Activated CD4-positive, CD25-positive, alpha-beta regulatory T cell treated with anti-CD3 and anti-CD28 coated beads, Interleukin-2, amount 50 U/mL, for 72 hours (primary cell): ENCODE data around the gene TRIM29.

Experiments used
- DNase-seq: peaks from one replicate; pipeline ENCODE4 v3.0.0; 2021

The TRIM29 gene

GRCh38 chr11:120135838-120136237 is 2.1 kb downstream of the TRIM29 start:
- no peak for DNase-seq

DNA sequence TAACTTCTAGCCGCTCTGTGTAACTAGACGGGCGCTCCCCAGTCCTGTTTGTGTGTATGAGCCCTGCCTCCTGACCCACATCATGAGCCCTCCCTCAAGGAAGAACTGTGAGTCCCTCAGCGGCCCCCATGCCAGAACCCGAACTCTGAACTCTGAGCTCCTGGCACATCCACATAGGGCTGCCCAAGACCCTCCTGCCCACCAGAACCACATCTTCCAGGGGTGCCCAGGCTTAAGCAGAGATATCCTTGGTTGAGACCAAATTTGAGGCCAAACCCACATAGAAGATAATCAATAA is 3.0 kb downstream of the TRIM29 start:
- DNase-seq, result no peak

- DNase-seq, result peak; percentile 14
These were observed 3.6 kb downstream of the TRIM29 start for GRCh38 chr11:120134106-120134930.

DNA sequence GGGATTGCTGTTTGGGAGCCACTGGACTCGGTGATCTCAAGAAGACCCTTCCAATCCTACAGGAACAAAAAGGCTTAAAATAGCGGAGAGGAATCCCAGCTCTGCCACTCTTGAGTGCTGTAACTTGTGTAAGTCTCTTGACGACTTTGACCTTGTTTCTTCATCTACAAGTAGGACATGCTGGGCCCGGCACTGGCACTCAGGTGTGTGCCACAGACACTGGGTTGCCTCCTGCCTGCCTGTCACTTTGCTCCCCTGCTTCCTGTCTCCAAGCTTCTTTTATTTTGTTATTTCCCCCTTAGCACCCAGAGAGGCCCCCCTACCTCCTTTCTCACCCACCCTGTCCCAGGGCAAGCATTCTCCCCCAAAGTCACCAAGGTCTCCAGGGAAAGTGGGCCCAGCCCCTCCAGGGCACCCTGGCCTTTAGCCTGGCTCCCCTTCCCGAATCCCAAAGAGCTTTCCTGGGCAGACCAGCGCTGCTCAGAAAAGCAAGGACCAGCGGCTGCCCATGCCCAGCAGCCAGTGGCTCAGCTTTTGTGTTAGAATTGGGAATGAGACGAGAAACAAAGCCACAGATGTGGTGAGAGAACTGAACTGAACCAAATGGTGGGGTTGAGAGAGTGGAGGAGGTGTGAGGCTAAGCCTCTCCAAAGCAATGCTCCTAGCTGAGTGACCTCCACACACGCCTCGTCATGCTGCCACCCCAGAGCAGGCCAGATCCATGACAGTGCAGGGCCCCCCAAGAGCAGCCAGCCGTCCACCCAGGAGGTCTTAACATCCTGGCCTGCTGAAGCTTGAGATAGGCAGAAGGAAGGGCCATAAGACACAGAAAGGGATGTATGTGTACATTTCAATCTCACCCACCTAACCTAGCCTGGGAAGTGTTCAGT is 4.5 kb downstream of the TRIM29 start:
- peak; percentile 15 for DNase-seq

GRCh38 chr11:120132645-120133185 is 5.2 kb downstream of the TRIM29 start:
- peak; percentile 5 for DNase-seq

- DNase-seq, result peak; percentile 17
These were observed 5.8 kb downstream of the TRIM29 start for GRCh38 chr11:120131941-120132644.

GRCh38 chr11:120130991-120131760 is 6.7 kb downstream of the TRIM29 start:
- DNase-seq, result peak; percentile 21

DNA sequence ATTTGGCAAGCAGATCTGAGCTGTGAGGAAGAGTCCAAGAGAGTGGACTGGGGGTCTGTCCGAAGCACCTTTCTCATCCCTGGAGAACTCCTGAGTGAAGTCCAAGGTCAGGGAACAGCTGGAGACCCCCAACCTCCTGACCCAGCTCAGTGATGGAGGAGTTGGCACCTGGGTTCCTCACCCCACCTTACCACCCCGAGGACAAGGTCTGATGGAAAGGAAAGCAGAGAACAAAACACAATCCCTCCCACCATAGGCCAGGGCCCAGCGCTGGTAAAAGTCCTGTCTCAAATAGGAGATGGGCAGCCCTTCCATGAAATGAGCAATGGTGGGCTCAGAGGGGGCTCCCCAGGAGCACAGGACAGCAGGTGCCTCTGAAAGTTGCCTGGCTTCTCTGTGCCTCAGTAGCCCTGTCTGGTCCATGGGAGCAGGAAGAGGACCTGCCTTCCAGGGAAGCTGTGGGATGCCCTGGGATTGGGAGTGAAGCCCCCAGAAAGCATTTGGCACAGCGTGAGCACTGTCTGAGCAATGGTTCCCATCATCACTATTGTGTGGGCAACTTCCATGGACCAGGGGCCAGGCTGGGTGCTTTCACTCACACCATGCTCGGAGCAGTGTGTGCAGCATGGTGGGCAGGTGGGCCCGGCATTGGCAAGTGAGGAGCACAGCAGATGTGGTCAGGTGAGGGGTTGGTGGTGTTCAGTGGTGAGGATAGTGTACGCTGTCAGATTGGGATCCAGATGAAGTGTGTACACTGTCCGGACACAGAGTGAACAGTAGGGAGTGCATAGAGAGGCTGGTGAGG is 7.5 kb downstream of the TRIM29 start:
- peak; percentile 17 for DNase-seq

DNA sequence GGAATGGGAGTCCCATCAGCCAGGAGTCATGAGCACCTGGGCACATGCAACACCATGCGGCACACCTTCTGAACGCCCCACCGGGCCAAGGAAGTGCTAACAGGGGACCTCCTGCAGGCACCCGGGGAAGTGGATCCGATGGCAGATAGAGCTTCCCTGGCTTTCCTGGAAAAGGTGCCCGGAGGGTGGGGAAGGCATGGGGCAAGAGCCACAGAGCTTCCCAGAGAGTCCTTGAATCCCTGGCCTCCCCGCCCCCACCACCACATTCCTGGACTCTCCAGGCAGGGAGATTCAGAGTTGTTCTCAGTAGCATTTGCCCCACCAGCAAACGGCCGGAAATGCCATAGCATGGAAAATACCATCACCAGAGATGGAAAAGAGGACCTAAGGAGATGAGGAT is 8.3 kb downstream of the TRIM29 start:
- DNase-seq, result no peak

- no peak for DNase-seq
These were observed 9.4 kb downstream of the TRIM29 start for GRCh38 chr11:120128392-120129119.

GRCh38 chr11:120127236-120127635 is 10.7 kb downstream of the TRIM29 start:
- DNase-seq, result no peak

- no peak for DNase-seq
These were observed 11.3 kb downstream of the TRIM29 start for GRCh38 chr11:120126620-120127019.

GRCh38 chr11:120125509-120125908 is 12.4 kb downstream of the TRIM29 start:
- no peak for DNase-seq

DNA sequence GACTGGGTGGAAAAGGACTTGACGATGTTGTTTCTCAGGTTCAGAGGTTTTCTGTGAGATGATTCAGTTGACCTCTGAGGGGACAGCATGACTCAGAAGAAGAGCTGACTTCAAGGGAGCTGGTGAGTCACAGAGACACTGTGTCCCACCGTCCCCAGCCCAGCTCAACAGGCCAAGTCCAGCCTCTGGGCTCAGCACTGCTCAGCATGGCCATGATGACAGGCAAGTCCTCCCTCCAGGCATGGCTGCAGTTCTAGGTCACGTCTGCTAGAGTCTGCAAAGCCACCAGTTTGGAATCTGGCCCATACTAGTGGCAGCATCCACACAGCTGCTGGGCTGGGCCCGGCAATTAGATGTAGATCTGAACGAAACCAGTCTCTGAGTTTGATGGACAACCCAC is 12.9 kb downstream of the TRIM29 start:
- no peak for DNase-seq

DNA sequence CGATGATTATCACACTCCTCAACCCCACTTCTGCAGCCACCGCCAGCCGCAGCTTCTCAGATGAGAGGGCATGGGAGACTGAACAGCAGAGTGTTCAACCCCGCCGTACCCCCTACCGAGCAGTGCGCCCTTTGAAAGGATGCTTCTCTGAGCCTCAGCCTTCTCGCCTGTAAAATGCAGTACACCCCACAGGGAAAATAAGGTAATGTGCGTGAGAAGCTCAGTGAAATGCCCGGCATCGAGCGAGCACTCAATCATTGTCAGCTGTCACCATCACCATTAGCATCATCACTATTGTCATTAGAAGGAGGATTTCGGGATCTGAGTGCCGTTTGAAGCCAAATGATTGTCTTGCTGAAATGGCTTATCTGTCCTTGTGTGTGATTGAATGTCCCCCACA is 13.6 kb downstream of the TRIM29 start:
- DNase-seq, result no peak

DNA sequence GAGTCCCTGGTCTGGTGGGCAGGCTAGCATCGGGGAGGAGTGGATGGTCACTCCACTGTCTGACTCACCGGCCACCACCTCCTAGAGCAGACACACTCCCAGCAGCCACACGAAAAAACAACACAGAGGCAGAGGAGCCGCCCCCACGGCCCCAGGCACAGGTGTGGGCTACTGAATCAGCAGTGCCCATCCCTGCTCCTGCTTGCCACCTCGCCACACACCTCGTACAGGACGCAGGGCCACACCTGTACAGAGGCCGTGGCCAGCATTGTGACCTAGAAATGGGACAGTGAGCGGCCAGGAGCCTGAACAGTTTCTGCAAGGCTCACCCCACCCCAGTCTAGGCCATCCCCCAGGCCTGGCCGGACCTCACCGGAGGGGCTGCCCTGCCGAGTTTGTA is 14.0 kb downstream of the TRIM29 start:
- DNase-seq, result no peak

DNA sequence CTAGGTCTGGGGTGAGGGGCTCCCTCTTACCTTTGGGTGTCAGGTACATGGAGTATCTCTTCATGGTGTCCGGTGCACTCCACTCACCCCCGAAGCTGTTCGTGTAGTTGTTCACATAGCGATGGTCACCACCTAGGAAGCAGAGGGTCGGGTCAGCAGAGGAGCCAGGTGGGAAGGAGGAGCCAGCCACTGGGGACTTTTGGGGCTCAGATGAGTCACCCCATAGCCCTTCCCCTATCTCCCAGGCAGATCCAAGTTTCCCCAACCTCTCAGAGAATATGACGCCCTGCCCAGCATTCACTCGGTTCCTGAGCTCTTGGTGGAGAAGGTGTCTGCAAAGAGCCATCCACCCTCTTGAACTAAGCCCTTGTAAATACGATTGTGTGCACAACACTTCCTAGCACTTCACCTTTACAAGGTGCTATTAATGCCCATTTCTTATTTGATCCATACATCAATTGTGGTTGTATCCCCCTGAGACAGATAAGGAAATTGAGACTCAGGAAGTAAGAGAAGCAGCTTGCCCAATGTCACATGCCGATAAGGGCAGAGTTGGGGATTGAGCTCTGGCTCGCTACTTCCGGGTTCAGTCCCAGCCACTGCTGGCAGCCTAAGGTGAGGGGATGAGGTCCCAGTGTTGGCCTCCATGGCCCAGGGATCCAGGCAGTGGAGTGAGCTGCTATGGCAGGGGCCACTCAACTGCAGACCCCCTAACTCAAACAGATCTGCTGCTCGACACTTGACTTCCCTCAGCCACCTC is 14.8 kb downstream of the TRIM29 start:
- DNase-seq, result no peak

DNA sequence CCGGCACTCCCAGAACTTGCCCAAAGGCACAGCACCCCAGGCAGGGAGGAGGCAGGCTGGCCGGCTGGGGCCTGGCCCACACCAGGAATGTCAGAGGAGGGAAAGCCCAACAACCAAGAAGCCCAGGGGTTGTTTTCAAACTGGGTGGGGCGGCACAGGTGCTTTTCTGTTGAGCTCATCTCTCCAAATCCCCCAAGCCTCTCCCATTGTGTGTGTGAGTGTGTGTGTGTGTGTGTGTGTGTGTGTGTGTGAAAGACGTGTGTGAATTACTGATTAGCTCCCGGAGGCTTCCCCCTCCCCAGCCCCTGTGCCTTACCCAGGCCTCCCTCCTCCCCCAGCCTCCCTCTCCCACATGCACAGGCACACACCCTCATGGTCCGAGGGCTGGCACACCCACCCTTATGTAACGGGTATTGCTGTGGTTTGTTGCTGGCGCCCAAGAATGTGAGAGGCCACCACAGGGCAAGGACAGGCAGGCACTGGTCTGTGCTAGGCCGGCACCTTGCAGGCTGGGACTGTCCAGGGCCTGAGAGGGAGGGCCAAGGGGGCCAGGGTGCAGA is 15.9 kb downstream of the TRIM29 start:
- no peak for DNase-seq

DNA sequence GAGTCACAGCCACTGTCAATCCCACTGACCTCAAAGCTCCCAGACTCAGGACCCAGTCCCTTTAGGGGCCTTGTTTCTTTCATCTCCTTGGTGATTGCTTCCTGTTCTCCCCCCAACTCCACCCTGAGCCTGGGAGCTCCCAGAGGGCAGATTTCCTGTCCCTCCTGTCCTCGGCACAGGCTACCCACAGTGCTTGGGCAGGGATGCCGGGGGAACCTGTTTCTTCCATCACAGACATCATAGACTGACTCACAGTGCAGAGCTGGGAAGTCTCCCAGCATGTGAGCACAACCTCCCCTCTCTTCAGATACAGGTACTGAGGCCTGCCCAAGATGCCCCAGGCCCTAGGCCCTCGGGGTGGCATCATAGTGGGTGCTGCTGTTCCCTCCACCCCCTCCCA is 16.6 kb downstream of the TRIM29 start:
- DNase-seq, result no peak
